ENCODE data around the gene SLC2A5. TPM values are rescaled to one million over a fixed set of nuclear protein-coding genes. Genes with fewer than 3 reads are reported as not detected.

Gene SLC2A5
- total RNA-seq, 1 experiment from 2014 or later = 0.61 TPM

- no peak for TF ChIP-seq CTCF (IDR thresholded peaks at IDR 0.05; ENCODE audit: unreplicated experiment)
- Mint-ChIP-seq H3K4me3 (ENCODE audit: unreplicated experiment) (no peak overlapping the region), H3K27me3 (ENCODE audit: insufficient read depth, unreplicated experiment) (no peaks in the 10 kb centered on the region), H3K27ac (ENCODE audit: low read depth, unreplicated experiment) (no peak overlapping the region), H3K4me1 (ENCODE audit: insufficient read depth, unreplicated experiment) (peaks cover 41% of the 10 kb centered on the region), H3K9me3 (ENCODE audit: unreplicated experiment) (no peaks in the 10 kb centered on the region), H3K36me3 (ENCODE audit: insufficient read depth, unreplicated experiment) (peaks cover 26% of the 10 kb centered on the region)
- intact Hi-C loops (cut with micrococcal nuclease) = loop anchor here (10.0 kb wide), 1 partner anchor 172 kb away; no protein-coding TSS in a partner anchor
- BruUV-seq (replicated peaks) = no TSS peak
- ChIA-PET CTCF (interaction anchor here (0.6 to 4.5 kb wide), 5 partner anchors 82 to 254 kb away, joined by 3 to 36 read pairs (median 4); no protein-coding TSS in a partner anchor), POLR2A (interaction anchor here (1.0 to 1.6 kb wide), 3 partner anchors 14 to 83 kb away, joined by 5 read pairs; partner anchors contain the start of gene GPR157)
- peak; percentile 14 for DNase-seq (ENCODE audit: unreplicated experiment)
Observed at GRCh38 chr1:9112961-9113880, 43.8 kb upstream of the SLC2A5 start.

- TF ChIP-seq CTCF (IDR thresholded peaks at IDR 0.05; ENCODE audit: unreplicated experiment) = no peak
- no peaks in the 10 kb centered on the region for H3K9me3 Mint-ChIP-seq (ENCODE audit: unreplicated experiment)
- intact Hi-C loops (cut with micrococcal nuclease) = loop anchor here (2.0 to 10.0 kb wide), 2 partner anchors 17 to 173 kb away; partner anchors contain the start of gene GPR157
- no peak overlapping the region for H3K27ac Mint-ChIP-seq (ENCODE audit: low read depth, unreplicated experiment)
- ChIA-PET POLR2A (interaction anchor here (0.7 to 2.9 kb wide), 3 partner anchors 16 to 84 kb away, joined by 3 to 29 read pairs (median 5); partner anchors contain the start of gene GPR157), CTCF (interaction anchor here (0.6 to 4.5 kb wide), 18 partner anchors 9 to 734 kb away, joined by 3 to 36 read pairs (median 4); no protein-coding TSS in a partner anchor)
- H3K4me3 Mint-ChIP-seq (ENCODE audit: unreplicated experiment) = no peak overlapping the region
- no peaks in the 10 kb centered on the region for H3K27me3 Mint-ChIP-seq (ENCODE audit: insufficient read depth, unreplicated experiment)
- no TSS peak for BruUV-seq (replicated peaks)
- DNase-seq (ENCODE audit: unreplicated experiment) = peak; percentile 20
- H3K4me1 Mint-ChIP-seq (ENCODE audit: insufficient read depth, unreplicated experiment) = peaks cover 41% of the 10 kb centered on the region
- peaks cover 37% of the 10 kb centered on the region for H3K36me3 Mint-ChIP-seq (ENCODE audit: insufficient read depth, unreplicated experiment)
Observed at GRCh38 chr1:9111957-9112356, 42.5 kb upstream of the SLC2A5 start.

GRCh38 chr1:9111357-9111691, 41.9 kb upstream of the SLC2A5 start:
- Mint-ChIP-seq H3K4me1 (ENCODE audit: insufficient read depth, unreplicated experiment) (peaks cover 41% of the 10 kb centered on the region), H3K4me3 (ENCODE audit: unreplicated experiment) (no peak overlapping the region), H3K36me3 (ENCODE audit: insufficient read depth, unreplicated experiment) (peaks cover 43% of the 10 kb centered on the region), H3K9me3 (ENCODE audit: unreplicated experiment) (no peaks in the 10 kb centered on the region), H3K27ac (ENCODE audit: low read depth, unreplicated experiment) (no peak overlapping the region), H3K27me3 (ENCODE audit: insufficient read depth, unreplicated experiment) (no peaks in the 10 kb centered on the region)
- ChIA-PET POLR2A (interaction anchor here (0.6 to 2.9 kb wide), 10 partner anchors 14 to 233 kb away, joined by 3 to 29 read pairs (median 4); partner anchors contain the start of genes ENO1 and GPR157), CTCF (interaction anchor here (0.5 to 4.5 kb wide), 23 partner anchors 10 to 733 kb away, joined by 3 to 36 read pairs (median 4); no protein-coding TSS in a partner anchor)
- intact Hi-C loops (cut with micrococcal nuclease) = loop anchor here (2.0 to 10.0 kb wide), 2 partner anchors 17 to 173 kb away; partner anchors contain the start of gene GPR157
- DNase-seq (ENCODE audit: unreplicated experiment) = no peak
- no peak for TF ChIP-seq CTCF (IDR thresholded peaks at IDR 0.05; ENCODE audit: unreplicated experiment)
- no TSS peak for BruUV-seq (replicated peaks)
